ENCODE data around the gene AGAP1.

Gene AGAP1

DNA sequence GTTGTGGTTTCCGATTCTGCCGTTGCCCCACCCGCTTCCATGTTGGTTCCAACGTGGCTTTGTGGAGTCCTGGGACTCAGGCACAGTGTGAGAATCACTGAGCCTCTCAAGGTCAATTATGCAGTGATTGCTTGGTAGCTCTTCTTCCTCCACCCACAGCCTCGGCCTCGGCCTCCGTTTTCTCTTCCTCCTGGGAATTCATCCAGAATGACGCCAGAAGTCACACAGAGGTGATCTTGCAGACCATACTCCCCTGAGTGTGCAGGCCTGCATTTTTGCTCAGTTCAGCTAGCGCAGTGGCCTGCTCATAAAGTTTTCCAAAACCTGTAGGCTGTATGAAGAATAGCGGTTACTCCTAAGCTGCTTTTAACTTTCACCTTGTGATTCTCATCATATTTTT, 401.0 kb downstream of the AGAP1 start:
- DNase-seq = no peak
- Mint-ChIP-seq H3K36me3 (ENCODE audit: low read depth) (no peaks in the 10 kb centered on the region), H3K27ac (no peak overlapping the region), H3K4me3 (no peak overlapping the region), H3K27me3 (no peaks in the 10 kb centered on the region), H3K9me3 (no peaks in the 10 kb centered on the region), H3K4me1 (no peaks in the 10 kb centered on the region)
- no peak for ATAC-seq

DNA sequence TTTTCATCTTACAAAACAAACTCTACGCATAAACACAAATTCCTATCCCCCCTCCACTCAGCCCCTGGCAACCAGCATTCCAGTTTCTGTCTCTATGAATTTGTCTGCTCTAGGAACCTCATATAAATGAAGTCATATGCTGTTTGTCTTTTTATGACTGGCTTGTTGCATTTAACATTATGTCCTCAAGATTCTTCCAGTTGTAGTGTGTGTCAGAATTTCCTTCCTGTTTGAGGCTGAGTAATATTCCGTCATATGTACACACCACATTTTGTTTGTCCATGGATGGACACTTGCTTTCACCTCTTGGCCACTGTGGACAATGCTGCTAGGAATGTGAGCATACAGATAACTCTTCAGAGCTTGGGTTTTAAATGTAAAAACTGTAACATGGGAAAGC, 402.2 kb downstream of the AGAP1 start:
- DNase-seq (no peak), ATAC-seq (no peak)
- no peak overlapping the region for H3K27ac Mint-ChIP-seq
- no peaks in the 10 kb centered on the region for H3K27me3 Mint-ChIP-seq
- no peak overlapping the region for H3K4me3 Mint-ChIP-seq
- H3K36me3 Mint-ChIP-seq (ENCODE audit: low read depth) = no peaks in the 10 kb centered on the region
- no peaks in the 10 kb centered on the region for H3K9me3 Mint-ChIP-seq
- H3K4me1 Mint-ChIP-seq = no peaks in the 10 kb centered on the region

DNA sequence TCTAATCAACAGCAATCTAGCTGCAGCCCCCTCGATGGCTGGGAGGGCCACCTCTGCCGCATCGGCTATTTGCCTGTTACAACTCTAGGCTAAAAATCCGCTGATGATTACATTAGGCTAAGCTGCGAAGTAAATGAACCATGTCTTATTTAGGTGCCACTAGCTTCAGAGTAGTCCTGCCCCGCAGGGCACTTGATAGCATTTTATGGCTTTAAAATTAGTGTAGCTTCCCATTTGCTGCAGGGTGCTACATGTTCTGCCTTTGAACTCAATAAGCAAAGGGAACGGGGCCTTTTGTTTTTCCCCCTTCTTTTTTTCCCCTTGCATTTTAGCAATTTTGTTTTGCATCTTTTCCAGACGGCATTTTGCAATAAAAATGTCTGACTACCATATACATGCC, 404.1 kb downstream of the AGAP1 start:
- no peaks in the 10 kb centered on the region for H3K4me1 Mint-ChIP-seq
- no peak overlapping the region for H3K4me3 Mint-ChIP-seq
- no peak overlapping the region for H3K27ac Mint-ChIP-seq
- no peaks in the 10 kb centered on the region for H3K9me3 Mint-ChIP-seq
- DNase-seq (no peak), ATAC-seq (no peak)
- H3K36me3 Mint-ChIP-seq (ENCODE audit: low read depth) = no peaks in the 10 kb centered on the region
- no peaks in the 10 kb centered on the region for H3K27me3 Mint-ChIP-seq

DNA sequence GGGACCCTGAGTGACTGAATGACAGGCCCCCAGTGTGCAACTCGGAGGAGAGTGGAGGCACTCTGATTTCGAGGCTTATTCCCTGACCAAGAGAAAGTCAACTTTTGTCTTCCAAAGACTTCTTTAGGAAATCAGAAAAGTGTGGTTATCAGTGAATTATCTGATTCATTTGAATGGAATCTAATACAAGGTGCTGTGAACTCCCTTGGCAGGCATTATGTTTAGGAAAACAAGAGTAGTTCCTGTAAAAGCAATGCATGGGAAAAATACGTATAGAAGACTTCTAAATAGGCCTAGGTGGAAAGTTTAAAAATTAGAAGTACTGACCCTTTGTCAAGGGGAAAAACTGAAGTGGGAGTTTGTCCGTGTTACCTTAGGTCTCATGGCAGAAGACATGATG, 404.9 kb downstream of the AGAP1 start:
- no peak overlapping the region for H3K27ac Mint-ChIP-seq
- no peaks in the 10 kb centered on the region for H3K27me3 Mint-ChIP-seq
- no peak for ATAC-seq
- H3K9me3 Mint-ChIP-seq = no peaks in the 10 kb centered on the region
- no peak overlapping the region for H3K4me3 Mint-ChIP-seq
- DNase-seq = no peak
- H3K4me1 Mint-ChIP-seq = no peaks in the 10 kb centered on the region
- no peaks in the 10 kb centered on the region for H3K36me3 Mint-ChIP-seq (ENCODE audit: low read depth)

DNA sequence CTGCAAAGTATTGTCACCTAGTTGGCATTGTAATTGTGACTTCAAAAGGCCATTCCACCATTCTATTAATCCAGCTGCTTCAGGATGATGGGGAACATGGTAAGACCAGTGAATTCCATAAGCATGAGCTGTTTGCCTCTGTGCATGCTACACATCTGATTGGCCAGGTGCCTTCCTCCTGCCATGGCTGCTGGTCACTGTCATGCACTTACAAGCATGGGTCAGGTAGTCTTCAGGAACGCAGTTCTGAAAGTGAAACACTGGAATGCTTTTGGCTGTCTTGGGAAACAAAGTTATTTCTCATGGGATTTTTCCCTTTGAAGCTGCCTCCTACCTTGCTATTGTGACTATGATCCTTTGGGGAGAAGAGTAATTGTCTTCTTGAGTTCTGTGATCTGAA, 406.8 kb downstream of the AGAP1 start:
- DNase-seq (no peak), ATAC-seq (no peak)
- Mint-ChIP-seq H3K27ac (no peak overlapping the region), H3K4me3 (no peak overlapping the region), H3K27me3 (peaks cover 2% of the 10 kb centered on the region), H3K9me3 (no peaks in the 10 kb centered on the region), H3K36me3 (ENCODE audit: low read depth) (no peaks in the 10 kb centered on the region), H3K4me1 (no peaks in the 10 kb centered on the region)

DNA sequence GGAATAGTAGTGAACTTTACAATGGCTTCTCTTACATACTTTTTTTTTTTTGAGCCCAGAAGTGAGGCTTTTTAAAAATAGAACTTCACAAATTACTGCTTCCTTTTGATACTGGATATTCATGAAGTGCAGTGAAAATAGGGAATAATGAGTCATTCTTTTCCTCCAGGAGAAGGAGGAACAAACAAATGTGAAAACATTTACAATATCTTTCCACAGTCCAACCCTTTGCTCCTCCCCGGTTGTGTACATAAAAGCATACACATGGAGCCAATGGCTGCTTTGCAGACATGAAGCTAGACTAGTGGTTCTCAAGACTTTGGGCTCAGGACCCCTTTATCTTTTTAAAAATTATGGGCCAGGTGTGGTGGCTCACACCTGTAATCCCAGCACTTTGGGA, 407.4 kb downstream of the AGAP1 start:
- no peaks in the 10 kb centered on the region for H3K9me3 Mint-ChIP-seq
- no peak for DNase-seq
- no peak overlapping the region for H3K27ac Mint-ChIP-seq
- H3K4me1 Mint-ChIP-seq = no peaks in the 10 kb centered on the region
- H3K36me3 Mint-ChIP-seq (ENCODE audit: low read depth) = no peaks in the 10 kb centered on the region
- no peak for ATAC-seq
- peaks cover 2% of the 10 kb centered on the region for H3K27me3 Mint-ChIP-seq
- H3K4me3 Mint-ChIP-seq = no peak overlapping the region

DNA sequence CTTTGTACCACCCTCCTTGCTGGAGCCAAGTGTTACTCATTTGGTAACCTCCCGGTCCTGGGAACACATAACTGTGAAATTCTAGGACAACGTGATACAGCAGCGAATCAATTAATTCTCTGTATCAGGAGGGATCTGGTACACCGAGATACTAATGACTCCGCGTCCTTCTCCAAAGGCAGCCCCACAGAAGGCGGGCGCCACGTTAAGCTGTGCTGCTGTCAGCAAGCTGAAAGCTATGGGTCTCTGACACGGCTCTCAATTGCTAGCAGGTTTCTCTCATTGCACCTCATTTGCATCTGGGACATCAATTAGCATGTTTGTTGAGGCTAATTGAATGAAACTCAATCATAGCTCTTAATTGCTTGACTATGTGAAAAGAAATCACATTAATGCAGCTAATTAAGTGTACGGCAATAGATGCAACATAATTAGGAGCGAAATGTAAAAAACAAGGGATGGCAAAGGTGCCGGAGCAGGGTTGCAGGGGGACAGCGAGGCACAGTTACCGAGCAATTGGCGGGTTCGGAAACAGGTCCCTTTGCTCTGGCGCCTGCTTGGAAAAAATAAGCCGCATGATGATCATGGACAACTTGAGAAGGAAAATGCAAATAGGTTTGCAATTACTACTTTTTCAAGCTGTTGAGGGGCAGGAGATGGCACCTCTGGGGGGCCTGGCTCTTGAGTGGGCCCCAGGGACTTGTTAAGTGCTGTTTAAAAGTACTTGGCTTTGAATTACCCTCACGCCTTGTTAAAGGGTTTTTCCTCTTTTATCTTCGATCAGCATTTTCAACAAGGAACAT, 410.1 kb downstream of the AGAP1 start:
- ATAC-seq = no peak
- Mint-ChIP-seq H3K9me3 (no peaks in the 10 kb centered on the region), H3K27ac (no peak overlapping the region), H3K36me3 (ENCODE audit: low read depth) (no peaks in the 10 kb centered on the region), H3K27me3 (peaks cover 2% of the 10 kb centered on the region), H3K4me3 (no peak overlapping the region), H3K4me1 (no peaks in the 10 kb centered on the region)
- no peak for DNase-seq

DNA sequence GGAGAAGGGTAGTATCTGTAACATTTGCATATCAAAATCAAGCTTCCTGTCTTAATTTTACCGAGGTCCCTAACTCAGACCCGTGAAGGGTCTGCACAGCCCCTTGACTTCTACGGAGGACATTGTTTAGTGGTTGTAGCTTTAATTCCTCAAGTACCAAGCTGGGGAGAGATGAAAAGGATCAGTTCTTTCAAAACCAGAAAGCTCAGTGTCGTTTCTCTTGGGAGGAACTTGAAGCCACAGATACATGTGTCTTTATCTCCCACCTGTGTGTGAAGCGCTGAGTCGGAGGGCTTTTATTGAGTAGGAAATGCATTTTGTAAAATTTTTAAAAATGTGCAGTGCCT, 410.7 kb downstream of the AGAP1 start:
- no peaks in the 10 kb centered on the region for H3K36me3 Mint-ChIP-seq (ENCODE audit: low read depth)
- no peak for DNase-seq
- no peak overlapping the region for H3K4me3 Mint-ChIP-seq
- no peak overlapping the region for H3K27ac Mint-ChIP-seq
- H3K4me1 Mint-ChIP-seq = no peaks in the 10 kb centered on the region
- no peak for ATAC-seq
- H3K27me3 Mint-ChIP-seq = peaks cover 4% of the 10 kb centered on the region
- H3K9me3 Mint-ChIP-seq = no peaks in the 10 kb centered on the region

DNA sequence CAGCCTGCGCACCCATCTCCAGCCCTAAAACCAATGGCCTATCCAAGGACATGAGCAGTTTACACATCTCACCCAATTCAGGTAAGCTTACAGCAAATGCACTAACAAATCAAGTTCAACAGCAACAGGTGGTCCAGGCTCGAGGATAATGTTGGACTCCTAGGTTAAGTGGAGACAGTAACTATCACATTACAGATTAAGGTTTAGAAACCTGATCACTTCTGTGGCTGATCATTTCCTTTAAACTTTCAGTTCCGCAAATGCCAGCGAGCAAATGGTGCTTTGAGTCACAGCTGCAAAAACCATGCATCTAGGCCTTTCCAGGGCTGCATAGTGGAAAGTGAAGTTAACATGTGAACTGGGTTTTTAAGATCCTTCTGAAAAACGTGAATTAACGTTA, 415.0 kb downstream of the AGAP1 start:
- no peaks in the 10 kb centered on the region for H3K36me3 Mint-ChIP-seq (ENCODE audit: low read depth)
- no peak overlapping the region for H3K27ac Mint-ChIP-seq
- peaks cover 4% of the 10 kb centered on the region for H3K27me3 Mint-ChIP-seq
- no peaks in the 10 kb centered on the region for H3K9me3 Mint-ChIP-seq
- DNase-seq (no peak), ATAC-seq (no peak)
- H3K4me1 Mint-ChIP-seq = no peaks in the 10 kb centered on the region
- no peak overlapping the region for H3K4me3 Mint-ChIP-seq

DNA sequence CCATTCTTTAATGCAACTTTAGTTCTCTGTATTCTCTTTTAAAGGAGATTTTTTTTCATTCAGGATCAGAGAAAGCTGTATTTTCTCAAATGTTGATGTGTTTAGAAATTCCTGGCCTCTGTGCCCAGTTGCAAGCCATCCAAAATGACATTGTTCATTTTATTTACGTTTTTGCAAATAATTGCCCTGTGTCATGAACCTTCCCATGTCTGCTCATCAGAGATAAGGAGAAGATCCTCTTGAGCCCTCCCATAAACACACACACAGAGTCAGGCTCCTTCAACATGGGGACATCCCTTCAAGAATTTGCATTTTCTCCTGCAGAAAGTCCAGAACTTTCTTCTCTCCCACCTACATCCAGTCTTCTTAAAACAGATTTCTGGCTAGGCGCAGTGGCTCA, 415.5 kb downstream of the AGAP1 start:
- no peaks in the 10 kb centered on the region for H3K36me3 Mint-ChIP-seq (ENCODE audit: low read depth)
- H3K9me3 Mint-ChIP-seq = no peaks in the 10 kb centered on the region
- no peaks in the 10 kb centered on the region for H3K4me1 Mint-ChIP-seq
- H3K27ac Mint-ChIP-seq = no peak overlapping the region
- H3K4me3 Mint-ChIP-seq = no peak overlapping the region
- H3K27me3 Mint-ChIP-seq = peaks cover 2% of the 10 kb centered on the region
- no peak for ATAC-seq
- no peak for DNase-seq

DNA sequence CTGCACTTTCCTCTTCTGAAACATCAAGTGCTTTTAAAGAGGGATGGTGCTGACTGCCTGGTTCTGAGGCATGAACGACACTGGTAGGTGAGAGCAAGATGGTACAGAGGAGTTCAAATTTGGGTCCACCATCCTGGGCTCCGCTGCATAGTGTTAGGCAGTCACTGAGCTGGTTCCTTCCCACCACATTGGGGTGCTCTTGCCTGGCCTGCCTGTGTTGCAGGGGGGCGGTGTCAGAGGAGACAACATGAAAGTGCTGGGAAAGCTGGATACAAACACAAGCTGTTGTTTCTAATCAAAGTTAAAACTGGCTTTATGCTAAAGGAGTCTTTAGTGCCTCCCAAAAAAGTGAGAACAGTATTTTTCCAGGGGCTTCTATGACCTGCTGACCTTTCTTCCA, 416.2 kb downstream of the AGAP1 start:
- Mint-ChIP-seq H3K36me3 (ENCODE audit: low read depth) (no peaks in the 10 kb centered on the region), H3K27ac (no peak overlapping the region), H3K27me3 (peaks cover 2% of the 10 kb centered on the region), H3K4me3 (no peak overlapping the region), H3K4me1 (no peaks in the 10 kb centered on the region), H3K9me3 (no peaks in the 10 kb centered on the region)
- no peak for ATAC-seq
- DNase-seq = no peak

DNA sequence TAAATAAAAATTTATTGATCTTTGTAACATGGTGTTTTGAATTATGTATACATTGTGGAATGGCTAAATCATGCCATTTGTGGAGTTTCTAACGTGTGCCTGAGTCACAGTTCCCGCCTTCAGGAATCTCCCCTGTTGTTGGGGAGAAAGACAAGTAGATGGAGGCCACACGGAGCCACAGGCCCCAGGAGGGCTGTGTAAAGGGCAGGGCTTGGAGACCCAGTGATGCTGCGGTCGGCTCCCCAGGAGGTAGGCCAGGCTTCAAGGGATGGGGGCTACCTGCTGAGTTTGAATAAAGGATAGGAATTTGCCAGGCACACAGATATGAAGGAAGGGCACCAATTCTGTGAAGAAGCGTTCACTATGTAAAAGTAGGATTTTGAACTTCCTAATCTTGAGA, 417.3 kb downstream of the AGAP1 start:
- no peaks in the 10 kb centered on the region for H3K9me3 Mint-ChIP-seq
- peaks cover 2% of the 10 kb centered on the region for H3K27me3 Mint-ChIP-seq
- no peaks in the 10 kb centered on the region for H3K4me1 Mint-ChIP-seq
- no peak for ATAC-seq
- H3K36me3 Mint-ChIP-seq (ENCODE audit: low read depth) = no peaks in the 10 kb centered on the region
- H3K27ac Mint-ChIP-seq = no peak overlapping the region
- H3K4me3 Mint-ChIP-seq = no peak overlapping the region
- no peak for DNase-seq

DNA sequence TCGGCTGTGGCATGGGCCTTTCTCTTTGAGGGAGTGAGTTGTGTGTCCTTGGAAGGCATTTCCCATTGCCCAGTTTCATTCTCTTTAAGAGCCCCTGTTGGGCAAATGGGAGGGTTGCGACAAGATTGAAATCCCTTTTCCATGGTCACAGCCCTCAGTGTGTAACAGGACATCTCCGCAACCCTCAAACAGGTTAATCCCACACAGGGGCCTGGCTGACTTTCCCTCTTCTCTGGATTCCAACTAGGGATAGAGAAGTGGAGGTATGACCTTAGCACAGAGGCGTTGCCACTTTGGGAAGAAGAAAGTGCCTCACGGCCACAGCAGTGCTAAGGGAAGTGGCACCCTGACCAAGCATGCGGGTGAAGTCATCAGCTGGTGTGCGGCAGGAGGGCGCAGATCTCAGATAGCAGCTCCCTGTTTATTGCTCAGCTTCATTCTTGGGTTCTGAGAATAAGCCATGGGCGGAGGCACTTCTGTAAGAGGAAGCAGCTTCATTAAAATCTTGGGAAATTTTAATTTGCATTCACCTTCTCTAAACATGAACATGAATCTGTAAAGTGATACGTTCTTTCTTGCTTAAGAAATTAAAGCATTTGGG, 417.9 kb downstream of the AGAP1 start:
- DNase-seq (no peak), ATAC-seq (no peak)
- H3K4me1 Mint-ChIP-seq = no peaks in the 10 kb centered on the region
- no peak overlapping the region for H3K4me3 Mint-ChIP-seq
- no peaks in the 10 kb centered on the region for H3K9me3 Mint-ChIP-seq
- peaks cover 2% of the 10 kb centered on the region for H3K27me3 Mint-ChIP-seq
- no peaks in the 10 kb centered on the region for H3K36me3 Mint-ChIP-seq (ENCODE audit: low read depth)
- no peak overlapping the region for H3K27ac Mint-ChIP-seq

DNA sequence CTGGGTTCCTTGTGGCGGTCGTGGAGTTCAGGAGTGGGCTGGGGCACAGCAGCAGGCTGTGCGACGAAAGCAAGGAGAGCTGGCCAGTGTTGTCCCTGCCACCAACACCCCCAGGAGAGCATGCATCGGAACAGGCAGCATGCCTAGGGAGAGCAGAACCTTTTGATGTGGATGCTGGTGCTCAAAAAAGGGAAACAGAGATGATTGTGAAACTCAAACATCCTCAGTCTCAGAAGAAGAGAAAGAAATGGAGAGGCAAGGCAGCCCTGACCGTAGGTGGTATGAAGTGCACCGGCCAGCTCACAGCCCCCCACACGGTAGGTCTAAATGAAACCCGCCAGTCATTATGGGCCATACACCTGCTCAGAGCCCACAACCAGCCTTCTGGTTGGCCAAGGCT, 420.9 kb downstream of the AGAP1 start:
- Mint-ChIP-seq H3K36me3 (ENCODE audit: low read depth) (no peaks in the 10 kb centered on the region), H3K27me3 (no peaks in the 10 kb centered on the region), H3K4me1 (no peaks in the 10 kb centered on the region), H3K9me3 (peaks cover 8% of the 10 kb centered on the region), H3K4me3 (no peak overlapping the region), H3K27ac (no peak overlapping the region)
- DNase-seq (no peak), ATAC-seq (no peak)

DNA sequence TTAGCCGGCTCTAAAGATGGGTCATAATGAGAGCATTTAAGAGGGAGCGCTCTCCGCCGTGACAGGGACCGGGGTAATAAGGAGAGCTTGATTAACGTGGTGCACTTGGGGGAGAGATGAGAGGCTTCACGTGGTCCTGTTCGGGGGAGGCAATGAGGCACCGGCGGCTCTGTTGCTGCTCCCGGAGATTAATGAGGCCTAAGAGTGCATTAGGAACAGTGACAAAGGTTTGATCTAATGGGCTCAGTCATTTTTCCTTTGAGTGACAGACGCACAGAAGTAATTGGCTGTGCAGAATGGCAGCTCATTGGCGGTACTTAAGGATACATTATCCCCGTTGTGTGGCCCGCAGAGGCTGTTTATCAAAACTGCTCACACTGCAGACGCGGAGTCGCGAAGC, 423.7 kb downstream of the AGAP1 start:
- Mint-ChIP-seq H3K27ac (no peak overlapping the region), H3K9me3 (peaks cover 8% of the 10 kb centered on the region), H3K4me1 (no peaks in the 10 kb centered on the region), H3K4me3 (no peak overlapping the region), H3K27me3 (no peaks in the 10 kb centered on the region), H3K36me3 (ENCODE audit: low read depth) (no peaks in the 10 kb centered on the region)
- ATAC-seq (no peak), DNase-seq (no peak)

DNA sequence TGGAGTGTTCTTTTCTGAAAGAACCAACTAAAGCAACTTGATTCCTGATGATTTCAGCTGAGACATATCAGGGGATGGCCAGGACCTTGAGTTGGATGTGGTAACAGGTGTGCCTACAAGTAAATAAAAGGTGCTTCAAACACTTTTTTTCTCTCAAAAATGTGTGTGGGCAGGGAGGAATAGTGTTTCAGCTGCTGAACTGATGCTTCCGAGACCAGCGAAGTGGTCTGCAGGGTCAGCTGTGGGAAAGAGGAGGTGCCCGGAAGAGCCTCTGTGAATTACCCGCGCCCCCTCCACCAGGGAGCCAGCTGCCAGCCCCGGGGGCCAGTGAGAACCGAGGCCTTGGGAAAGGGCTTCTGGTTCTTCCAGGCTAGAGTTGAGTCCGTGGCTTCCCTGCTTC, 425.0 kb downstream of the AGAP1 start:
- H3K4me1 Mint-ChIP-seq = no peaks in the 10 kb centered on the region

More for the DNA sequence above, 425.0 kb downstream of the AGAP1 start:
- Mint-ChIP-seq H3K36me3 (ENCODE audit: low read depth) (no peaks in the 10 kb centered on the region), H3K27me3 (no peaks in the 10 kb centered on the region), H3K4me3 (no peak overlapping the region), H3K9me3 (peaks cover 8% of the 10 kb centered on the region), H3K27ac (no peak overlapping the region)
- DNase-seq (no peak), ATAC-seq (no peak)
